COR-L47 (cell line): ENCODE results near the gene CNTNAP1.

Source experiments
- DNase-seq: peaks from one replicate; lab custom pipeline; 2025; lab: John Stamatoyannopoulos, UW

CNTNAP1 gene

DNA sequence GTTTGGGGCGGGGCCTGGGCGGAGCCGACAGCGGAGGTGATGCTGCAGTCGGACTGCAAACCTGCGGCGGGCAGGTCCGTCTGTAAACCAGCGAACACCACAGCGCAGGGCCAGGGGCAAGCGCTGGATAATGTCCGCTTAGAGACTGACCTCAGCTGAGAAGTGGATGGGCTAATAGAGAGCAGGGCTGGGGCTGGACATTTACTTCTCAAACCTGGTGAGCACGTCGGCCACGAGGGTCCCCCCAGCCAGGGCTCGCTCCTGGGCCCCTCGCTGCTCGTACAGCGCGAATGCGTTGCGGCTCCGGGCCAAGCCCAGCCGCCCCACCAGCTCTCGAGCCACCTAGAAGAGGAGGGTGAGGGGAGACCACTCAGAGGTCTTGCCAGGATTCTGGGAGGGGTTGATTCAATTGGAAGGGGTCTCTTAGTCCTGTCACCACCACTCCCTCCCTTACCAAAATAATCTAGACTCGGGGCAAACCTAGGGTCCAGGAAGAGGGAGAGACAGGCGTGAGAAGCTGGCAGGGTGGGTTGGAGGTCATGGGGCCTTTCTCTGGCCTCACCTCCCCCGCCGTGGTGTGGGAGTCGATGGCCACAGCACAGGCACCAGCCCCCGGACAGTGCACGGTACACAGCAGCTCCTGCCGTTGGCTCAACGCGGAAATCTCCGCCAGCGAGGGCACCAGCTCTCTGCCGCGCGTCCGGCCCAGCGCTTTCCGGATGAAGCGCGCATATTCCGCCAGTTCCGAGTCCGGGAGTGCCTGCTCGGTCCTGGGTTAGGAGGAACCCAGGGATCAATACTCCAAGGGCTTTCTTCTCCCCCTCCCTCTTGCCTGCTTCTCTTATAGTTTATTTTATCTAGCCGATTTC, 11.3 kb upstream of the CNTNAP1 start:
- DNase-seq, result no peak

DNA sequence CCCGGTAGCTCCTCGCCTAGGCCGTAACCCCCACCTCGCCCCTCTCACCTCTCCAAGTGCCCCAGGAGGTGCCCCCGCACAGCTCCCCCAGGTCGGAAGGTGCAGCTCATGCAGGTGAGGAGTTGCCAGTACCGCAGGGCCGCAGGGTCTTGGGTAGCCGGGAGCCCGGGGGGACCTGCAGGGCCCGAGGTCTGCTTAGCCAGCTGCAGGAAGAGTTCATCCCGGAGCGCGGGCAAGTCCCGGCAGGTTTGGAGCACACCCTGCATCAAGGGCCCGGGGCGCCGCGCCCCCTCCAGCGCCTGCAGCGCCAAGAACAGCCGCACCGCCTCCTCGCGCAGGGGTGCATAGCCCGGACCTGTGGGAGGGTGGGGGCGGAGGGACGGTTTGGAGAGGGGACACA, 10.3 kb upstream of the CNTNAP1 start:
- peak; percentile 76 for DNase-seq

DNA sequence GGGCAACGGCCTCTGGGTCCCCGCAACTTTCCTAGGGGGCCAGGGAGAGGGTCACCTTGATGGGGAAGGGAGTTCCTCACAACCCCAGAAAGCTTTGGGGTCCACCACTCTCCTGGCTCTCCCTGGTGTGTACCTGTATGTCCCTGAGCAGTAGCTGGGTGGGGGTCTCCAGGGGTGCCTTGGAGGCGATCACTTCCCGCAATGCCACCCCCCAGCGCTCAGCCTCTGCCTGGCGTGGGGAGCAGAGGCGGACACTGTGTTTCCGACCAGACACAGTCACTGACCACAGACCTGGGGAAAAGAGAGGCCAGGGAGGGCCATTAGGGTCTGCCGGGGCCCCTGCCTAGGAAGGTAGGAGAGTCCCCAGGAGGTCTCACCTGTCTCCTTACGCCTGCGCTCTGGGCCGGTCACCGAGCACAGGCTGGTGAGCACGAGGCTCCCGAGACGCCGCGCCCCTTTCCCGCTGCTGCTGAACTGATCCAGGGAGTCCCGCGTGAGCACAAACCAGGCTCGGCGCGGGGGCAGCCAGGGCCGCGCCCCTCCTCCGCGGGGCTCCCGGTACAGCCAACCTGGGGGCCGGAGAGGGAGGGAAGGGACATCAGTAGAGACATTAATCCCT, 9.0 kb upstream of the CNTNAP1 start:
- DNase-seq, result no peak

DNA sequence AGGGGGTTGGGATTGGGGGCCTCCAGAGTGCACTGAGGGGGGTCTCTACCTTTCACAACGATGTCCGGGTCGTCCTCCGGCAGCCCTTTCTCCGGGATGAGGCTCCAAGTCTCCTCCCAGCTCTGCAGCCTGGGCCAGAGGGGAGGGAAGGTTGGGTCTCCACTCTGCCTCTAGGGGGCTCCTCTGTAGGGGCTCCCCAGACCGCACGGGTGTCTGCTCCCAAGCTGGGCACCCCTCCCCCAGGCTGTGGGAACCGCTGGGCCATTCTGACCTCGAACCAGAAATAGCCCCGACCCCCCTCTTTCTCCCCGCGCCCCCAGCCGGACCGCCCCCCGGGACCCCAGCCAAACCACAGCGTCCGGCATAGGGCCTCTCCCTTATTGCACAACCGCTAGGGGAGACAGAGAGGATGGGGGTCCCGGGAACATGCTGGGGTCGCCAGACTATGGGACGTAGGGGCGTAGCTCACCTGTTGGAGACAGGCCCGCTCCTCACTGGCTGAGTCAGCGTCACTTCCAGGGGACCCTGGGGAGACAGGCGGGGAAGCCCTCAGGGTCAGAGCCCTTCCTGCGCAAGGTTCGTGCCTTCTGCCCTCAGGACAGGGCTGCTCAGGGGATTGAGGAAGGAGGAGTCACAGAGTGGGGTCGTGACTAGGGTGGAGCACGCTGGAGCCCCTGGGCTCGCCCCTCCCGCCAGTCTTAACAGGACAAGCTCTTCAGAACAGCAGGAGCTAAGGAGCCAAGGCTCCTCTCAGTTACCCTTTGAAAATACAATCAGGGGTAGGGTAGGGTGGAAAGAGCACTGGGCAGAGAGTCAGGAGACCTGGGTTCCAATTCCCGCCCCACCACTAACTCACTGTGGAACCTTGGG, 8.2 kb upstream of the CNTNAP1 start:
- peak; percentile 9 for DNase-seq

DNA sequence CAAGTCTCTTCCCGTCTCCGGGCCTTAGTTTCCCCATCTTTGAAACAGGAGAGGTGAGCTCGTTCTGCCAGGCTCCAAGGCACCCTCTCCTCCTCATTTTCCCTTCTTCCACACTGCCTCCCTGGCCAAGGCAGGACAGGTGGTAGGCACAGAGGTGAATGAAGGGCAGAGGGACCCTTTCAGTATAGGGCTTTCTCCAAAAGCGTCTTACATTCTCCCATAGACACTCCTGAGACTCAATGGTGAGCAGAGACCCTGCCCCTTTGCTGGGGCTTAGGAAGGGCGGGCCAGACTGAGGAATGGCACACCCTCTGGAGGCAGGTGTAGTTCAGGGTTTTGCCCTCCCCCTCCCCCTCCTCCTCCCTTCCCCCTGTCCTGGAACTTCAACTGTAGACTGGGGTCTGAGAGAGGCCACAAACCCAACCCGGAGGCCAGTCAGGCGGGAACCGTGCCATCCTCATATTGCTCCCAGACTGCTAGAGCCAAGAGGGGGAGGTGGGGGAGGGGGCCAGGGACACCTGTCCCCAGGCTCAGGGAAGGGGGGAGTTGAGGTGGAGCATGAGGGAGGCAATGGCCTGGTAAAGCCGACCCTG, 7.5 kb upstream of the CNTNAP1 start:
- peak; percentile 78 for DNase-seq

DNA sequence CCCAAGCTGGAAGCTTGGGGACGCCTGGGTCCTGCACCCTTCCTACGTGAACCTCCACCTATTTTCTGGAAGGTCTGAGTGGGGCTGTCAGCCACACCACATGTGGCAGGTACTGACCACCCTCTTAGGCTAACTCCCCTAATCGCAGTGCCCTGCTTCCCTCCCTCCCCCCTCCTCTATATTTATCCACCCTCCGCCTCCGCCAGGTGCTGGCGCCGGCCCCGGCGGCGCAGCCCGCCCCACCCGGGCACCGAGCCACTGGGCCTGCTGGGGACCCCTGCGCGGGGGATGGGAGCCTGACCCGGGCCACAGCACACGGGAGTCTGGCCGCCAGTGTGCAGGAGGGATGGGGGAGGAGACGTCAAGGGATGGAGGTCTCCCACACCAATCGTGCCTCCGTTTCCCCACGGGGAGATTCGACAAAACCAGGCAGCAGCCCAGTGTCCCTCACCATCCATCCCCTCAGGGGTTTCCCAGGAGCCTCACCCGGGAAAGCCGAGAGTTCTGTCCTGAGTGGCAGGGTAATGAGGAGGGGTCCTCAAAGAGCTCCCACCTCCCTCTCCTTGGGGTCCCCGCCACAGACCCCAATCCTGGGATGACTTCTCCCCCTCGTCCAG, 6.9 kb upstream of the CNTNAP1 start:
- peak; percentile 78 for DNase-seq

DNA sequence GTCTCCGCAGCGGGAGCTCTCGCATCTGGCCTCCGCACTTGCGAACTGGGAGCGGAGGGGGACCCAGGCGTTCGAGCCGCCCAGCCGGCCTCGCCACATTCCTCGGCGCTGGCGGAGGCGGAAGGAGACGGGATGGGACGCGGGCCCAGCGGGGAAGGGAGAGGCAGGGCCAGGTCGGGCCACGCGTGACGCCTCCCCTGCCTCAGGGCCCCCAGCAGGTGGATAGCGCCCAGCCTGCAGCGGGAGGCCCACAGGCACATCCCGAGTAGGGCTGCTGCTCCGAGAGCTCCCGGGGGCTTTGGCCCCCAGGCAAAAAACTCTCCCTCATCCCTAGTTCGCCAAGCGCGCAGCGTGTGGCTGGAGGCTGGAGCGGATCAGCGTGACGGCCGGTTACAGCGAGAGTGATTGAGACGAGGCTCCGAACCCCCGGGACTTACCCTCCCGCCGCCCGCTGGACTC, 6.3 kb upstream of the CNTNAP1 start:
- DNase-seq, result peak; percentile 55

DNA sequence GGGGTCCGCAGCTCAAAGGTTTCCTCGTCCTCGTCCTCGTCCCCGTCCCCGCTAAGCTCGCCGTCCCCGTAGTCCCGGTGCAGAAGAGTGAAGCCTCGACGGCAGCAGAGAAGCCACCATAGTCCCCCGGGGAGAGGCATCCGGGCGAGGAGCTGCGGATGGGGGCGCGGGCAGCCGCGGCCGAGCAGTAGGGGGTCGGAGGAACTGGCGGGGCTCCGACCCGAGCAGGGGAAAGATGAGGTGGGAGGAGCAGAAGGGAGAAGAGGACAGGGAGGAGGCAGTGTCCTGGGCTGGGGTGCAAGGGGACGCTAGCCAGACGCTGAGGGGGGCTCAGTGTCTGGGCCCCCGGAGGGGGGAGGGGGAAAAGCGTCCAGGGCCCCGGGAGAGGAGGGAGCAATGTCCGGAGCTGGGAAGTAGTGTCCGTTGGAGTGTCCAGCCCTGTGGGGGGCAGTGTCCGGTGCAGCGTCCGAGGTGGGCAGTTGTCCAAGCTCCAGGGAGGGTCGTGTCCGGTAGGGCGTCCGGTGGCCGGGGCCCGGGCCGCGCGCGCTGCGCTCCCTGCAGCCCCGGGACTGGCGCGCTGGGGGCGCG, 5.8 kb upstream of the CNTNAP1 start, which contains the start of gene PLEKHH3:
Gene PLEKHH3 (minus strand): TSS at position 571 of the 588 bp plus-strand sequence. CDS start 431 bp downstream, at position 140.
- DNase-seq, result peak; percentile 67

DNA sequence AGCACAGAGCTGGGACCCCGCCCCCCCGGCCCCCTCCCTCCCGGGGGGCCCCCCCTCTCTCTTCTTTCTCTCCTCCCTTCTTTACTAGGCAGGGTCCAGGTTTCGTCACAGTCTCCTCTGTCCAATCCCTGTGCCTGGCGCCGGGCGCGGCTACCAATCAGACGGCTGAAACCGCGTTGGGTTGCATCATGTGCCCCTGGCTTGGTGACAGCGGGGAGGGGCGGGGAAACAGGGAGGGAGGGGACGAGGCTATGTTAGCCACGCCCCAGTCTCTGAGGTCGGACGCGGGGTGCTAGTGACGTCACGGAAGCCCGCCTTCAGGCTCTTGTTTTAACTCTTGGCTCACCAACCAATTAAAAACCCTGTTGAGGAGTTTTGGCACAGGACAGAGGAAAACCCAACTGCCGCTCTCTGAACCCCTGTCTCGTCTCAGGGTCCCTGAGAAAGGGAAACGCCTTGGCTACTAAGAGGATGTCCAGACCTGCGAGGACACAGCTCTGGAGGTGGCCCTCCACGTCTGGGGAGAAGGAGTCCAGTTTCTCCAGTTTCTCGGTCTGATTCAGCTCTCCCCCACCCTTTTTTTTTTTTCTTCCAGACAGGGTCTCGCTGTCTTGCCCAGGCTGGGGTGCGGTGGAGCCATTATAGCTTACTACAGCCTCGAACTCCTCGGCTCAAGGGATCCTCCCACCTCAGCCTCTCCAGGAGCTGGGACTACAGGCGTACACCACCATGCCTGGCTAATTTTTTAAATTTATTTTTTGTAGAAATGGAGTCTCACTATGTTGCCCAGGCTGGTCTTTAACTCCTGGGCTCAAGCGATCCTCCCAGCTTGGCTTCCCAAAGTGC, 5.1 kb upstream of the CNTNAP1 start:
- DNase-seq, result peak; percentile 99

DNA sequence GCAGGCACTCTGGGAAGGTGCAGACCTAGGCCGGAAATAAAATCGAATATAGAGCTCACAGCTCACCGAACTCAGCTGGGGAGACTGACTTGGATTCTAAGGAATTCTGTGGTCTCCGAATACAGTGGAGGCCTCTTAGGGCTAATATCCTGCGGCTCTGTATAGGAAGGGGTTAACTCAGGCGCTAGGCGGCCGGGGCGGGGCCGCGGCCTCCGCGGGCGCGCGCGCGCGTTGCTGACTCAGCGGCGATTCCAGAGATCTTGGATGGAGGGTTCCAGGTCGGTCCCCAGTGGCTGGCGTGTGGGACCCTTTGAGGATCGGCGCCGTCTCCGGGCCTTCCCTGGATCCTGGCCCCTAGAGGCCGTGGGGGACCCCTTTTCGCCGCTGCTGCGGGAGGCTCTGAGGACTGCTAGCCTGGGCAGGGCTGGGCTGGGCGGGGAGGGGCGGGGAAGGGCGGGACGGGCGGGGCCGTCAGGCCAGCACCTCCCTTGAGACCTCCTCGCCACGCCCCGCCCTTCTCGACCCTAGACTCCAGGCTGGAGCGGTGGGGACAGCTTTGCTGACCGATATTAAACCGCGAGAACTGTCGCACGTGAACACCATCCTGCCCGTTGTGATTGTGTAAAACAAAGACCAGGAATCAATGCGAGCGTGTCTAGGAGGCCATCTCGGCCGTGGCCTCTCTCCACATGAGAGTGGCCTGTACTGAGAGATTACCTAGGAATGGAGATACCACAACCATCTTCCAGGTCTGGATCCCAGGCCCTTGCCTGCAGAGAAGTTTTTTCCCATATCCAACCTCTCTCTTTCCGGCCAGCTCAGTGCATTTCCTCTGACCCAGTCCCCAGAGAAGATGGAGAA, 4.2 kb upstream of the CNTNAP1 start:
- peak; percentile 91 for DNase-seq

DNA sequence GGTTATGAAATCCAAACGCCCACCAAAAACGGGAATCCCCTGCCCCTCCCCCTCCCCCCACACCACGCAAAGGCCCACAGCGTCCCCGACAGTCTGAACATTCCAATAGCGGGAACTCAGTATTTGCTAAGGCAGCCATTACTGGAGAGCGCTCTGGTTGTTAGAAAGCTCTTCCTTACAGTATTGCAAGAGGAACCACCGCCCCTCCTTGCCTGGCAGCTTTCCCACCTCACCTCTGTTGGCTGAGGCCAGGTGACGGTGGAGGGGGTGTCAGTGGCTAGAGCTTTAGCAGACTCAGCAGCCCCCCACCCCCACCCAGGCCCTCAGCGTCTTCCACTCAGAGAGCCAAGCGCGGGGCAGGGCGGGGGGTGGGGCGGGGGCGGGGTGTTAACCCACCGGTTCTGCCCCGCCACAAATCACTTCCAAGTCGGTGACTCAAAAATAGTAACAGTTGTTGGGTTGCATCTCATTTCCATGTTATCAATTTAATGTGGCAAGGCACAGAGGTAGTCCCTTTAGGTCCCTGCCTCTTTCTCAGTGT, 3.3 kb upstream of the CNTNAP1 start:
- DNase-seq, result peak; percentile 81

DNA sequence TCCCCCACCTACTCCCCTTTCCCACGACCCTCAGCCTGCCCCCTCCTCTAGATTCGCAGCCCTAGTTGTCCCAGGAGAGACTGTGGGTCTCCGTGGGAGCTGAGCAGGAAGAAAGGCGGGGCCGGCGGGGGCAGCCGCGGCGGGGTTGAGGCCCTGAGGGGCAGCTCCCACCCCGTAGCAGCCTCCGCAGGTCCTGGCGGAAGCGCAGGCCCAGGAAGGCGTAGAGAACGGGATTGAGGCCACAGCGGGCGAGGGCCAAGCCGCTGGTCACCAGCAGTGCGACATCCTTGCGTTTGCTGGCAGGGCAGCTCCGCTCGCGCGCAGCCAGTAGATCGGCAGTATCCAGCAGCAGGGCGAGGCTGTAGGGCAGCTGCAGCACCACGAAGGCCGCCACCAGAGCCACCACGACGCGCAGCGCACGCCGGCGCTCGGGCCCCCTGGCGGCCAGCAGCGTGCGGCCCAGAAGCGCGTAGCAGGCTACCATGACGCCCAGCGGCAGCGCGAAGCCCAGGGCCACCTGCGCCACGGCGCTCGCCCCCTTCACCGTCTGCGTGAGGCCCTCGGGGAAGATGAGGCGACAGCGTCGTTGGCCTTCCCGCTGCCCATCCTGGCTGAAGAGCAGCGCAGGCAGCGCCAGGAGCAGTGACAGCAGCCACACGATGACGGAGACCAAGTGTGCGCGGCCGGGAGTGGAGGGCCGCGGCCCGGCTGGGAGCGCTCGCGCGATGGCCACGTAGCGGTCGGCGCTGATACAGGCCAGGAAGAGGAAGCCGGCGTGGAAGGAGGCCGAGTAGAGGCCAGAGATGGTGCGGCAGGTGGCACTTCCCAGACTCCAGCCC, 2.6 kb upstream of the CNTNAP1 start:
- peak; percentile 75 for DNase-seq

DNA sequence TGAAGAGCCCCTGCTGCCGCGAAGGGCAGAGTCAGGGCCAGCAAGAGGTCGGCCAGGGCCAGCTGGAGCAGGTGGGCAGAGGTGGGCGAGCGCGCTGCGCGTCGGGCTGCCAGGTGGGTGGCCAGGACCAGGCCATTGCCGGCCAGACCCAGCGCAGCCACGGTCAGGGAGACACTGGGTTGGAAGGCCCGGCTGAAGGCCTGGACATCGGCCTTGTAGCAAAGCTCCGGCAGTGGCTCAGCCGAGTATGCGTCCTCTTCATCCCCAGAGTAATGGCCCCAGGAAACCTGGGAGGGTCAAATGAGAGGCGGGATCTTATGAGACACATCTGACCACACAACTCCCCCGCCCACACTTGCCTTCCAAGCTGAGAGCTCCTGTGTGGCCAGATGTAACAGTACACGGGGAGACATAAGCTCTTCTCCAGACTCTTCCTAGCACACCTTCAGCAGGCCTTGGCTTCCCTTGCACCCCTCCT, 2.0 kb upstream of the CNTNAP1 start:
- DNase-seq, result no peak

DNA sequence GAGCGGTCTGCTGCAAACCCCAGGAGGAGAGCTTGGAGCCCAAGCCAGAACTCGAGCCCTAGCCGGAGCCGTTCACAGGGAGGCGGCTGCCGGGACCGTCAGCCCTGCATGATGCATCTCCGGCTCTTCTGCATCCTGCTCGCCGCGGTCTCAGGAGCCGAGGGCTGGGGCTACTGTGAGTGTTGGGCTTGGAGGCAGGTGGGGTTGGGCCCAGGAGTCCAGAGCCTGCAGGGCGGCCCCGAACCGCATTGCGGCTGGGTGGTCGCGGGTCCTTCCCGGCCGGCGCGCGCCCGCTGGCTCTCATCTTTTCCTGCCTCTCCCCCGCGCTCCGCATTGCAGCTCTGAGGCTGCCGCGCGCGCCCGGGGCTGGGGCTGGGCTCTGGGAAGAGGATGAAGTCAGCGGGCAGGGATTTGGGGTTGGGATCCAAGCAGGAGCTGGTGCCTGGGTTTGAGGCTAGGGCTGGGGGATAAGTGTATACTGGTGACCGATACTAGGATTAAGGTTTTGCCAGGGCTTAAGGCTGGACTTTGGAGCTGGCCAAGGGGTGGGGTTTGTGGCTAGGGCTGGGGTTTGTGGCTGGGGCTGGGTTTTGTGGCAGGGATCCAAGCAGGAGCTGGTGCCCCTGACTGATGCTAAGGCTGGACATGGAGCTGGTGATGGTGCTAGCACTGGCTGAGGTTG, 532 bp downstream of the CNTNAP1 start:
- DNase-seq, result no peak

DNA sequence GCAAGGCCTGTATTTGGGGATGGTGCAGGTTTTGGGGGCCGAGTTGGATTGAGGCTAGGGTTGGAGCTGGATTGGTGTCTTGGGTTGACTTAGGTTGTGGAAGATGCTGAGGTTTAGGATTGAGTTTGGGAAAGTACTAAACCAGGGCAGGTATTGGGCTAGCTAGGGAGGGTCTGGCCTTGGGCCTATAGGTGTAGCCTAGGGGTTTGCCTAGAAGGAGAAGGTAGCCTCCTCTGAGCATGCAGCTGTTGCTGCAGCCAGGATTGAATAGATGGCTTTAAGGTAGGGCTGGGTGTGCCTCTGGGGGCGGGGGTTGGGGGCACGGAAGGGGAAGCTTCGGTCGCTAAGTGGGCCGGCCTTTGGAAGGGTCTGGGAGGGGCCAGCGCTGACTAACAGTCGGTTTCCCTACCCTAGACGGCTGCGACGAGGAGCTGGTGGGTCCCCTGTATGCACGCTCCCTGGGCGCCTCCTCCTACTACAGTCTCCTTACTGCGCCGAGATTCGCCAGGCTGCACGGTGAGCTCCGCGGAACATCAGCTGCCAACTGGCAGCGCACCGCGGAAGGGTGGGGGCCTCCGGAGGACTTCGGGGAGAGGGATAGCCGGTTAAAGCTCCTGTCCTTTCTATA, 1.2 kb downstream of the CNTNAP1 start:
- no peak for DNase-seq

DNA sequence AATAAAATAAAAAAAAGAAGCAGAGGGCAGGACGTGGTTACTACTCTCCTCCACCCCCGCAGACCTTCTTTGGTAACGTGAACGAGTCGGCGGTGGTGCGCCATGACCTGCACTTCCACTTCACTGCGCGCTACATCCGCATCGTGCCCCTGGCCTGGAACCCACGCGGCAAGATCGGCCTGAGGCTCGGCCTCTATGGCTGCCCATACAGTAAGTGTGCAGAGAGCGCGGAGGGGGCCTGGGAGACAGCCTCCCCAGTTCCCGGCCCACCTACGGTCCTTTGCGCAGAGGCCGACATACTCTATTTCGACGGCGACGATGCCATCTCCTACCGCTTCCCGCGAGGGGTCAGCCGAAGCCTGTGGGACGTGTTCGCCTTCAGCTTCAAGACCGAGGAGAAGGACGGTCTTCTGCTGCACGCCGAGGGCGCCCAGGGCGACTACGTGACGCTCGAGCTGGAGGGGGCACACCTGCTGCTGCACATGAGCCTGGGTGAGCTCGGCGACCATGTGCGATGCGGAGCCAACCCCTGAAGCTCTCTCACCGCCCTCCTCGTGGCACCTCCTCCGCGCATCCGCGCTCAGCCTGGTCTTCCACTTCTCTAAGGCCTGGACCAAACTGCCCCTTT, 2.7 kb downstream of the CNTNAP1 start:
- no peak for DNase-seq
